Body of pancreas (tissue), 4 donors: ENCODE measurements around the gene AMER2. TPM values are rescaled to one million over a fixed set of nuclear protein-coding genes. Genes with fewer than 3 reads are reported as not detected.

Source experiments
- ATAC-seq: fragments of 150-250 bp; one replicate; pipeline ENCODE4 v1.9.1; 2016
- DNase-seq, 4 donors: peaks; one replicate each; pipeline ENCODE4 v3.0.0-alpha.2; 2019
- H3K27ac ChIP-seq, 4 donors: fragments of 200-600 bp; sonication (generic); 1 replicate in 3 of 4; 2 replicates in 1 of 4; pipeline versions ENCODE4 v1.5.1 to v1.6.1; 2016 to 2019; ENCODE audit warnings: mild to moderate bottlenecking in 1 of 4, mixed read lengths in 1 of 4, moderate library complexity in 1 of 4
- H3K27me3 ChIP-seq, 2 donors: fragments of 200-600 bp; sonication (generic); one replicate each; pipeline ENCODE4 v1.6.0; 2016; ENCODE audit warnings: mild to moderate bottlenecking in 1 of 2
- H3K36me3 ChIP-seq, 2 donors: fragments of 200-600 bp; sonication (generic); replicated peaks in 1 of 2; 2 replicates each; pipeline ENCODE4 v1.5.1; 2016; ENCODE audit warnings: low read depth in 2 of 2; ENCODE audit not compliant: insufficient read depth in 1 of 2
- H3K4me1 ChIP-seq: fragments of 200-600 bp; sonication (generic); one replicate; pipeline ENCODE4 v1.6.0; 2016
- H3K4me3 ChIP-seq, 2 donors: fragments of 200-600 bp; sonication (generic); 1 replicate in 1 of 2; 2 replicates in 1 of 2; pipeline ENCODE4 v1.5.1; 2016 to 2019
- H3K9me3 ChIP-seq, 3 donors: fragments of 200-600 bp; sonication (generic); 1 replicate in 2 of 3; 2 replicates in 1 of 3; pipeline ENCODE4 v1.5.1; 2016
- POLR2A ChIP-seq, 3 donors: fragments of 450-650 bp; IDR thresholded peaks; one replicate each; pipeline ENCODE4 v1.6.1; 2016; ENCODE audit warnings: antibody characterized with exemption in 3 of 3, mild to moderate bottlenecking in 2 of 3
- WGBS, 2 donors: methylation state at CpG; one replicate each; pipeline ENCODE4 v1.1.5; 2017; 5-methylcytosine and 5-hydroxymethylcytosine counted together
- intact Hi-C: fragments of 100-400 bp; cut with DNase I; formaldehyde crosslinking; loops from one replicate; pipeline ENCODE4 v1.15.1; 2023
- total RNA-seq, 2 donors: library from RNA; depleted of rRNA; stranded (reverse); fragments of >200 nt; gene quantifications; one replicate each; pipeline ENCODE4 v1.1.0, GENCODE V29; 2016
- TF ChIP-seq, protein P1 (sequence below), 7 experiments: fragments of 450-650 bp in 4 of 7; fragments of 200-600 bp in 3 of 7; sonication (generic) in 3 of 7; IDR thresholded peaks; one replicate each; pipeline ENCODE4 v1.5.1; 2016 to 2019; ENCODE audit warnings: antibody characterized with exemption in 7 of 7

AMER2 gene
- total RNA-seq, 2 donors from 2014 or later, result not detected

DNA sequence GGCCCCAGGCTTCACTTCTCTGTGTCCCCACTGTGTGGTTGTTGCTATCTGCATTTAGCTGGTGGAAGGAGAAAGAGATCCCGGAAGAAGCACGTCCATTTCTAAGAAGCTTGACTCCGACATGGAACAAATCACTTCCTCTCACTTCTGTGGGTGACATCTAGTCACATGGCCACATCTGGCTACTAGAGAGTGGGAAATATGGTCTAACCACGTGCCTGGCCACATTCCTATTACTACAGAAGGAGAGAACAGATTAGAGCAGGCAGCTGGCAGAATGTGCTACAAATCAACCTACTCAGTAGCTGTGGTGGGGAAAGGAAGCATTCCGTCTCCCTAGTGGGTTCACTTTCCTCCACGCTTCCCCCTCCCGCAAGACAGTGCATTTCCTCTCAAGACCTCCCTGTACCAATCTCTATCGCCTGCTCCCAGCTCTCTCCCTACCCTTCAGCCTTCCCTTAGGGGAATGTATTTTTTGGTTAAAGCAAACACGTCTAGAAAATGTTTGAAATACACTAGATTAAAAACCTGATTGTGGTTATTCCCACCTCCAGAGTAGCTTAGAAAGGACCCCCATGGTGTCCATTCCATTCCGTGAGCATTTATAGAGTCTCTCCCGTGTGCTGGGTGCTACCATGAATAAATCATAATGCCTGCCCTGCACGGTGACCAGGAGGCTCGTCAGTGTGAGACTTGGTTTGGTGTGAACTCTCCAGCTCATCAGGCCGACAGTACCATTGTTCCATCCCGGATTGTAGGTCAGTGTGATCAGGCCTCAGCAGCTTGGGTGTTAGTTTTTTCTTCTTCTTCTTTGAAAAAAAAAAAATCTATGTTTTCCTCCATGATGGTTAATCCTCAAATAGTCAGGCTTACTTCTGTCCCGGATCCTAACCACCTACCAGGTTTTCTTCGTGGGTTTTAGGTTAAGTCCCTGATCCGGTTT is 8.0 kb upstream of the AMER2 start:
- 48 to 62% methylated on average over 18 of the region's 18 CpGs for WGBS, 2 donors
- TF ChIP-seq, protein P1, sequence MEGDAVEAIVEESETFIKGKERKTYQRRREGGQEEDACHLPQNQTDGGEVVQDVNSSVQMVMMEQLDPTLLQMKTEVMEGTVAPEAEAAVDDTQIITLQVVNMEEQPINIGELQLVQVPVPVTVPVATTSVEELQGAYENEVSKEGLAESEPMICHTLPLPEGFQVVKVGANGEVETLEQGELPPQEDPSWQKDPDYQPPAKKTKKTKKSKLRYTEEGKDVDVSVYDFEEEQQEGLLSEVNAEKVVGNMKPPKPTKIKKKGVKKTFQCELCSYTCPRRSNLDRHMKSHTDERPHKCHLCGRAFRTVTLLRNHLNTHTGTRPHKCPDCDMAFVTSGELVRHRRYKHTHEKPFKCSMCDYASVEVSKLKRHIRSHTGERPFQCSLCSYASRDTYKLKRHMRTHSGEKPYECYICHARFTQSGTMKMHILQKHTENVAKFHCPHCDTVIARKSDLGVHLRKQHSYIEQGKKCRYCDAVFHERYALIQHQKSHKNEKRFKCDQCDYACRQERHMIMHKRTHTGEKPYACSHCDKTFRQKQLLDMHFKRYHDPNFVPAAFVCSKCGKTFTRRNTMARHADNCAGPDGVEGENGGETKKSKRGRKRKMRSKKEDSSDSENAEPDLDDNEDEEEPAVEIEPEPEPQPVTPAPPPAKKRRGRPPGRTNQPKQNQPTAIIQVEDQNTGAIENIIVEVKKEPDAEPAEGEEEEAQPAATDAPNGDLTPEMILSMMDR (IDR thresholded peaks at IDR 0.05), result no peak
- no peak for TF ChIP-seq POLR2A (IDR thresholded peaks at IDR 0.05)
- DNase-seq, result no peak
- H3K9me3 ChIP-seq, result no peaks in the 10 kb centered on the region
- no peak overlapping the region for H3K27ac ChIP-seq
- H3K27me3 ChIP-seq, result no peaks in the 10 kb centered on the region
- intact Hi-C loops, result no loop called here
- H3K36me3 ChIP-seq, result no peaks in the 10 kb centered on the region
- H3K4me3 ChIP-seq, result no peak overlapping the region
- no peaks in the 10 kb centered on the region for H3K4me1 ChIP-seq
- ATAC-seq, result no peak

DNA sequence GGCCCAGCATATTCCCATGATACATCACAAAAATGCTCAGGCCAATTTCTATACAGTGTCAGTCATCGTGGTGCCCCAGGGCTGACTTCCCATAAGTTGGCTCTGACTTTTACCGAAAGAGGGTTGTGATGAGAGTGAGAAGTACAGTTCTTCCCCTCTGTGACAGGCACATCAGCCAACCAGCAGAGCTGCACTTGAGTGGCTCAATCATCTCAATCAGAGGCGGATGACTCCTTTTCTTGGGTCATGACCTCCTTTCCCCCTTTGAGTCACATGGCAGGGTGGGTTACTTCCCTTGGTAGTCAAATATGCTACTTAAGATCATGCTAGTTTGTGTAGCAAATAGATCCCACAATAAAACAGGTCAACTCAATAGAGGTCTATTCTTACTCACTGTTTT is 6.9 kb upstream of the AMER2 start:
- H3K27ac ChIP-seq, result no peak overlapping the region
- intact Hi-C loops, result no loop called here
- H3K9me3 ChIP-seq, result no peaks in the 10 kb centered on the region
- H3K36me3 ChIP-seq, result no peaks in the 10 kb centered on the region
- no peak for ATAC-seq
- TF ChIP-seq POLR2A (IDR thresholded peaks at IDR 0.05), result no peak
- TF ChIP-seq, protein P1 (IDR thresholded peaks at IDR 0.05), result no peak
- no peak overlapping the region for H3K4me3 ChIP-seq
- 69 to 73% methylated on average over 3 of the region's 3 CpGs for WGBS, 2 donors
- no peaks in the 10 kb centered on the region for H3K4me1 ChIP-seq
- no peak for DNase-seq
- no peaks in the 10 kb centered on the region for H3K27me3 ChIP-seq

DNA sequence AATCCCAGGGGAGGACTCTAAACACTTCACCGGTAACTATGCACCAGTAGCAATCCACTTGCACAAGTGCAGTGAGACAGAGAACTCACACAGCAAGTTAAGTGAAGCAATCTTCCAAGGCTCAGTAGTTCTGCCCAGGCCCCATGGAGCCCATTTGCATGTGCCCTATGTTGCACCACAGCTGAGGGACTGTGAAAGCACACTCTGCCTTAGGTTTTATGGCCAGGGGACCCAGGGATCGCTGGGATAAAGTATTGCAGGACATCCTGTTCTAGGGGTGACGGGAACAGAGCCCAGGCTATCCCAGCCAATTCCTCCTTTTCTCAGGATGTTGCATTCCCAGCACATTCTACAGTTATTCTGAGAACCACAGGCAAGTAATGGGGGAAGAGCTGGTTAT is 6.0 kb upstream of the AMER2 start:
- TF ChIP-seq POLR2A (IDR thresholded peaks at IDR 0.05), result no peak
- TF ChIP-seq, protein P1 (IDR thresholded peaks at IDR 0.05), result no peak
- ATAC-seq (no peak), DNase-seq (no peak)
- intact Hi-C loops, result no loop called here
- Histone ChIP-seq H3K36me3 (no peaks in the 10 kb centered on the region), H3K27me3 (no peaks in the 10 kb centered on the region), H3K4me3 (no peak overlapping the region), H3K4me1 (no peaks in the 10 kb centered on the region), H3K27ac (no peak overlapping the region), H3K9me3 (no peaks in the 10 kb centered on the region)
- WGBS, 2 donors, result 53 to 85% methylated on average over 2 to 3 of the region's 3 CpGs

DNA sequence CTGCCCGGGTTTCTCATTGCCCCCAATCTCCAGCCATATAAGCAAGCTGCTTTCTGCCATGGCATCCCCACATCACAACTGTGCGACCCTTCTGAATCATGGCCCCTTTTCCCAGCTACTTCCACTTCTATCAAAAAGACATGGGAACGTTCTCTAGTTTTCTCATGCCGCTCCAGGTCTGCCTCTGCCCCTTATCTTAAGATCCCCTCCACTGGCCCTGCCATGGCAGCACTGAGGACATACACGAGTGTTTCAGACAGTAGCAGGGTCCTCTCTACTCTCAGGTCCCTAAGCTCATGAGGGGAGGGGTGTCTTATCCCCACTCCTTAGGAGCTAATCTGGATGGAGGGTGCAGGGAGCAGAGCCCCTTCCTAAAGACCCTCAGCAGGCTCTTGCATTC is 5.5 kb upstream of the AMER2 start:
- DNase-seq (no peak), ATAC-seq (no peak)
- no peak for TF ChIP-seq POLR2A (IDR thresholded peaks at IDR 0.05)
- TF ChIP-seq, protein P1 (IDR thresholded peaks at IDR 0.05), result no peak
- no peaks in the 10 kb centered on the region for H3K4me1 ChIP-seq
- H3K4me3 ChIP-seq, result no peak overlapping the region
- H3K27ac ChIP-seq, result no peak overlapping the region
- no peaks in the 10 kb centered on the region for H3K36me3 ChIP-seq
- WGBS, 2 donors, result 59 to 71% methylated on average over 5 of the region's 5 CpGs
- H3K27me3 ChIP-seq, result no peaks in the 10 kb centered on the region
- no peaks in the 10 kb centered on the region for H3K9me3 ChIP-seq
- intact Hi-C loops, result no loop called here

DNA sequence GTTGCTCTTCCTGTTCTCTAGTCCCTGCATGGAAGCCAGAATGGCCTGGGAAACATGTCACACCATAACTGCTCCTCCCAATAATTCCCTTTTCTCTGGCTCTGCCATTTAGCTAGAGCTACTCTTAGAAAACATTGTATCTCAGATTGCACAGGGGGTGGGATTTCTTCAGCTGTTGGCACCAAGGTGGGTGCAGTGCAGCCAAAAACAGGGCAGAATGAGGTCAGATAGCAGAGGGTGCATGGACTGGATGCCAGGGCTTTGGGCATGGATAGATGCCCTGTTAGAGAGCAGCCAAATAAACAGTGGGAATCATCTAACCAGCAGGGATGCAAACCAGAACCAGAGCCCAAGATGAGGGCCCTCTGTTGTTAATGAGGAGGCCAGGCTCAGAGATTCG is 4.9 kb upstream of the AMER2 start:
- peaks cover 0 to 4% of the 10 kb centered on the region in 2 donors for H3K27me3 ChIP-seq
- no peaks in the 10 kb centered on the region for H3K9me3 ChIP-seq
- DNase-seq, result no peak
- no peak for TF ChIP-seq POLR2A (IDR thresholded peaks at IDR 0.05)
- TF ChIP-seq, protein P1 (IDR thresholded peaks at IDR 0.05), result no peak
- H3K4me1 ChIP-seq, result no peaks in the 10 kb centered on the region
- no peak for ATAC-seq
- intact Hi-C loops, result no loop called here
- H3K27ac ChIP-seq, result no peak overlapping the region
- WGBS, 2 donors, result 31 to 44% methylated on average over 1 of the region's 1 CpG
- no peaks in the 10 kb centered on the region for H3K36me3 ChIP-seq
- H3K4me3 ChIP-seq, result no peak overlapping the region
